Smooth muscle cell (in vitro differentiated cells): ENCODE data around the gene FAM81A. TPM values are rescaled to one million over a fixed set of nuclear protein-coding genes. Genes with fewer than 3 reads are reported as not detected.
"Not testable (repeated sequence)": the region's sequence is repeated elsewhere in the genome, so short reads cannot be mapped to it uniquely, and the experiment has no call there.

Experiments used
- DNase-seq: peaks from one replicate; lab custom pipeline; 2025; ENCODE audit not compliant: unreplicated experiment; lab: John Stamatoyannopoulos, UW
- H2AFZ ChIP-seq: fragments of 200-600 bp; sonication (generic); 2 replicates; pipeline ENCODE4 v1.6.0; 2016; ENCODE audit warnings: antibody characterized with exemption, low read depth, mild to moderate bottlenecking
- H3F3A ChIP-seq: fragments of 200-600 bp; sonication (generic); 2 replicates; pipeline ENCODE4 v1.6.0; 2017; ENCODE audit warnings: antibody characterized with exemption, low read depth
- H3K27ac ChIP-seq: fragments of 200-600 bp; sonication (generic); 2 replicates; pipeline ENCODE4 v1.5.1; 2016; ENCODE audit warnings: low read depth, mild to moderate bottlenecking
- H3K27me3 ChIP-seq: fragments of 200-600 bp; sonication (generic); 2 replicates; pipeline ENCODE4 v1.6.1; 2016; ENCODE audit warnings: low read depth, mild to moderate bottlenecking
- H3K36me3 ChIP-seq: fragments of 200-600 bp; sonication (generic); 2 replicates; pipeline ENCODE4 v1.5.1; 2016; ENCODE audit warnings: low read depth
- H3K4me1 ChIP-seq: fragments of 200-600 bp; sonication (generic); 2 replicates; pipeline ENCODE4 v1.5.1; 2016; ENCODE audit warnings: low read depth
- H3K4me2 ChIP-seq: fragments of 200-600 bp; sonication (generic); 2 replicates; pipeline ENCODE4 v1.6.0; 2016; ENCODE audit warnings: mild to moderate bottlenecking
- H3K4me3 ChIP-seq: fragments of 200-600 bp; sonication (generic); 2 replicates; pipeline ENCODE4 v1.5.1; 2016; ENCODE audit warnings: mild to moderate bottlenecking
- H3K79me2 ChIP-seq: fragments of 200-600 bp; sonication (generic); 2 replicates; pipeline ENCODE4 v1.6.0; 2016; ENCODE audit warnings: low read depth, mild to moderate bottlenecking
- H3K9ac ChIP-seq: fragments of 200-600 bp; sonication (generic); 2 replicates; pipeline ENCODE4 v1.6.0; 2016; ENCODE audit warnings: low read depth
- H3K9me3 ChIP-seq: fragments of 200-600 bp; sonication (generic); replicated peaks from 2 replicates; pipeline ENCODE4 v1.5.1; 2016; ENCODE audit warnings: low read depth
- H4K20me1 ChIP-seq: fragments of 200-600 bp; sonication (generic); 2 replicates; pipeline ENCODE4 v1.6.0; 2016; ENCODE audit warnings: low read depth
- CTCF ChIP-seq: fragments of 200-600 bp; sonication (generic); IDR thresholded peaks from 2 replicates; pipeline ENCODE4 v1.5.1; 2017; ENCODE audit warnings: borderline replicate concordance, mild to moderate bottlenecking, antibody characterized with exemption; ENCODE audit not compliant: insufficient read depth, poor library complexity, severe bottlenecking
- whole genome bisulfite sequencing: methylation state at CpG from one replicate; pipeline ENCODE4 v1.1.7; 2016; ENCODE audit warnings: low lambda C conversion rate; 5-methylcytosine and 5-hydroxymethylcytosine counted together
- polyA plus RNA-seq: library from polyadenylated mRNA; unstranded; fragments of >200 nt; fragmentation: Nextera tagmentation; extraction: Ambion mirVana; gene quantifications from 2 replicates; pipeline ENCODE4 v1.2.1, GENCODE V29; 2016
- total RNA-seq: library from RNA; depleted of rRNA; stranded (reverse); fragments of >200 nt; gene quantifications from 2 replicates; pipeline ENCODE4 v1.2.3, GENCODE V29; 2014

FAM81A gene
- total and polyA plus RNA-seq, 2 experiments from 2014 or later = 0.04 to 1.8 TPM

GRCh38 chr15:59399465-59400102 is 38.4 kb upstream of the FAM81A start:
- Histone ChIP-seq H3K36me3 (no peaks in the 10 kb centered on the region), H3K79me2 (no peaks in the 10 kb centered on the region), H3K27ac (no peak overlapping the region), H3K4me3 (no peak overlapping the region), H3K27me3 (no peaks in the 10 kb centered on the region), H2AFZ (no peak overlapping the region), H3K9ac (no peak overlapping the region), H3F3A (no peaks in the 10 kb centered on the region), H3K9me3 (no peaks in the 10 kb centered on the region), H3K4me1 (no peaks in the 10 kb centered on the region), H4K20me1 (no peaks in the 10 kb centered on the region), H3K4me2 (no peak overlapping the region)
- 81% methylated on average over 7 of the region's 7 CpGs for WGBS
- no peak for DNase-seq
- no peak for TF ChIP-seq CTCF

GRCh38 chr15:59400103-59400813 is 37.7 kb upstream of the FAM81A start:
- no peak for DNase-seq
- Histone ChIP-seq H3F3A (no peaks in the 10 kb centered on the region), H3K9ac (no peak overlapping the region), H3K9me3 (no peaks in the 10 kb centered on the region), H3K4me1 (no peaks in the 10 kb centered on the region), H3K4me2 (no peak overlapping the region), H3K4me3 (no peak overlapping the region), H2AFZ (no peak overlapping the region), H3K79me2 (no peaks in the 10 kb centered on the region), H3K27ac (no peak overlapping the region), H3K27me3 (no peaks in the 10 kb centered on the region), H4K20me1 (no peaks in the 10 kb centered on the region), H3K36me3 (no peaks in the 10 kb centered on the region)
- TF ChIP-seq CTCF = no peak
- 87% methylated on average over 13 of the region's 13 CpGs for WGBS

- 92% methylated on average over 10 of the region's 10 CpGs for WGBS
- H3K4me2 ChIP-seq = not testable (repeated sequence)
Observed at GRCh38 chr15:59401051-59401823, 36.7 kb upstream of the FAM81A start.

GRCh38 chr15:59401824-59402569 is 36.0 kb upstream of the FAM81A start:
- WGBS = 80% methylated on average over 15 of the region's 15 CpGs
- no peak overlapping the region for H3K27ac ChIP-seq
- no peaks in the 10 kb centered on the region for H3K36me3 ChIP-seq
- H3F3A ChIP-seq = no peaks in the 10 kb centered on the region
- H3K4me2 ChIP-seq = no peak overlapping the region
- H2AFZ ChIP-seq = no peak overlapping the region
- no peak overlapping the region for H3K9ac ChIP-seq
- no peaks in the 10 kb centered on the region for H3K9me3 ChIP-seq
- H3K79me2 ChIP-seq = no peaks in the 10 kb centered on the region
- H3K27me3 ChIP-seq = no peaks in the 10 kb centered on the region
- H4K20me1 ChIP-seq = no peaks in the 10 kb centered on the region
- no peak overlapping the region for H3K4me3 ChIP-seq
- TF ChIP-seq CTCF = no peak
- no peak for DNase-seq
- H3K4me1 ChIP-seq = no peaks in the 10 kb centered on the region

More at GRCh38 chr15:59401051-59401823, 36.7 kb upstream of the FAM81A start:
- H3F3A ChIP-seq, H3K27ac ChIP-seq, DNase-seq, H3K9ac ChIP-seq, H3K9me3 ChIP-seq, H3K36me3 ChIP-seq, H3K79me2 ChIP-seq, H3K4me1 ChIP-seq, H3K4me3 ChIP-seq, H3K27me3 ChIP-seq, H2AFZ ChIP-seq, H4K20me1 ChIP-seq: not testable (repeated sequence)
